Measurements from ENCODE around the gene TPCN2. TPM values are rescaled to one million over a fixed set of nuclear protein-coding genes. Genes with fewer than 3 reads are reported as not detected.

The TPCN2 gene
- total and polyA plus RNA-seq, 12 donors, result 3.4 to 19.2 (median 7.8) TPM

- peaks cover 0 to 9% (median 0%) of the 10 kb centered on the region in 11 donors for H3K9me3 ChIP-seq
- 75 to 80% methylated on average over 9 of the region's 9 CpGs for WGBS, 2 donors
- peak overlapping the region in 8 of 10 donors; percentile 45 to 85 (median 72) for H3K27ac ChIP-seq
- no peaks in the 10 kb centered on the region for H3K27me3 ChIP-seq
- peak overlapping the region in 1 of 10 donors; percentile 24 for H3K4me3 ChIP-seq
- H3K36me3 ChIP-seq, result no peaks in the 10 kb centered on the region
- no peak for TF ChIP-seq CTCF (IDR thresholded peaks at IDR 0.05)
- peaks cover 12 to 34% (median 22%) of the 10 kb centered on the region in 9 donors for H3K4me1 ChIP-seq
- DNase-seq (no peak), ATAC-seq (peak in 1 of 8 donors; percentile 6)
- intact Hi-C loops (cut with DNase I), result loop anchor here in 5 of 10 donors (5.0 to 10.0 kb wide), 3 partner anchors 133 to 520 kb away; partner anchors contain the start of genes CCND1 (in 3 of the 5) and MYEOV (in 2 of the 5)
Observed at GRCh38 chr11:69122326-69122629, 73.5 kb downstream of the TPCN2 start.

GRCh38 chr11:69122630-69123431 is 74.1 kb downstream of the TPCN2 start:
- peak overlapping the region in 3 of 10 donors; percentile 10 to 24 (median 18) for H3K4me3 ChIP-seq
- intact Hi-C loops (cut with DNase I), result loop anchor here in 5 of 10 donors (5.0 to 10.0 kb wide), 3 partner anchors 132 to 519 kb away; partner anchors contain the start of genes CCND1 (in 3 of the 5) and MYEOV (in 2 of the 5)
- peak overlapping the region in 9 of 10 donors; percentile 11 to 85 (median 71) for H3K27ac ChIP-seq
- H3K36me3 ChIP-seq, result no peaks in the 10 kb centered on the region
- no peak for TF ChIP-seq CTCF (IDR thresholded peaks at IDR 0.05)
- H3K4me1 ChIP-seq, result peaks cover 12 to 35% (median 22%) of the 10 kb centered on the region in 9 donors
- 21 to 28% methylated on average over 27 of the region's 27 CpGs for WGBS, 2 donors
- H3K9me3 ChIP-seq, result peaks cover 0 to 11% (median 0%) of the 10 kb centered on the region in 11 donors
- ATAC-seq (peak; percentile 72 to 93 (median 90)), DNase-seq (peak; percentile 66 to 71)
- H3K27me3 ChIP-seq, result no peaks in the 10 kb centered on the region

- 87% methylated on average over 27 of the region's 27 CpGs for WGBS, 2 donors
- peak overlapping the region in 8 of 10 donors; percentile 11 to 85 (median 68) for H3K27ac ChIP-seq
- intact Hi-C loops (cut with DNase I), result loop anchor here in 5 of 10 donors (5.0 to 10.0 kb wide), 3 partner anchors 131 to 518 kb away; partner anchors contain the start of genes CCND1 (in 3 of the 5) and MYEOV (in 2 of the 5)
- no peak for DNase-seq
- H3K27me3 ChIP-seq, result no peaks in the 10 kb centered on the region
- peak in 1 of 8 donors; percentile 24 for ATAC-seq
- H3K4me1 ChIP-seq, result peaks cover 12 to 35% (median 22%) of the 10 kb centered on the region in 9 donors
- no peaks in the 10 kb centered on the region for H3K36me3 ChIP-seq
- no peak for TF ChIP-seq CTCF (IDR thresholded peaks at IDR 0.05)
- H3K4me3 ChIP-seq, result no peak overlapping the region
- peaks cover 0 to 20% (median under 1%) of the 10 kb centered on the region in 11 donors for H3K9me3 ChIP-seq
Observed at GRCh38 chr11:69123593-69124545, 75.1 kb downstream of the TPCN2 start.

GRCh38 chr11:69125861-69126260 is 77.1 kb downstream of the TPCN2 start:
- Histone ChIP-seq H3K27ac (no peak overlapping the region), H3K4me3 (no peak overlapping the region), H3K4me1 (peaks cover 13 to 42% (median 26%) of the 10 kb centered on the region in 9 donors), H3K36me3 (no peaks in the 10 kb centered on the region), H3K27me3 (no peaks in the 10 kb centered on the region), H3K9me3 (peaks cover 0 to 17% (median 4%) of the 10 kb centered on the region in 11 donors)
- no peak for TF ChIP-seq CTCF (IDR thresholded peaks at IDR 0.05)
- ATAC-seq (no peak), DNase-seq (no peak)
- intact Hi-C loops (cut with DNase I), result loop anchor here in 4 of 10 donors (2.0 to 10.0 kb wide), 3 partner anchors 71 to 169 kb away; partner anchors contain the start of gene MYEOV (in 2 of the 4)
- WGBS, 2 donors, result 93 to 98% methylated on average over 3 of the region's 3 CpGs

All from heart right ventricle (tissue), 16 donors.